GM21390 (cell line): Measurements from ENCODE around the gene OR8B4.
"Not testable (repeated sequence)": the region's sequence is repeated elsewhere in the genome, so short reads cannot be mapped to it uniquely, and the experiment has no call there.

Experiments
- ATAC-seq: cut with Tn5 transposase; IDR thresholded peaks from one replicate; pipeline ENCODE4 v1.9.1; 2021; ENCODE audit not compliant: unreplicated experiment

Gene OR8B4, protein sequence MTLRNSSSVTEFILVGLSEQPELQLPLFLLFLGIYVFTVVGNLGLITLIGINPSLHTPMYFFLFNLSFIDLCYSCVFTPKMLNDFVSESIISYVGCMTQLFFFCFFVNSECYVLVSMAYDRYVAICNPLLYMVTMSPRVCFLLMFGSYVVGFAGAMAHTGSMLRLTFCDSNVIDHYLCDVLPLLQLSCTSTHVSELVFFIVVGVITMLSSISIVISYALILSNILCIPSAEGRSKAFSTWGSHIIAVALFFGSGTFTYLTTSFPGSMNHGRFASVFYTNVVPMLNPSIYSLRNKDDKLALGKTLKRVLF

DNA sequence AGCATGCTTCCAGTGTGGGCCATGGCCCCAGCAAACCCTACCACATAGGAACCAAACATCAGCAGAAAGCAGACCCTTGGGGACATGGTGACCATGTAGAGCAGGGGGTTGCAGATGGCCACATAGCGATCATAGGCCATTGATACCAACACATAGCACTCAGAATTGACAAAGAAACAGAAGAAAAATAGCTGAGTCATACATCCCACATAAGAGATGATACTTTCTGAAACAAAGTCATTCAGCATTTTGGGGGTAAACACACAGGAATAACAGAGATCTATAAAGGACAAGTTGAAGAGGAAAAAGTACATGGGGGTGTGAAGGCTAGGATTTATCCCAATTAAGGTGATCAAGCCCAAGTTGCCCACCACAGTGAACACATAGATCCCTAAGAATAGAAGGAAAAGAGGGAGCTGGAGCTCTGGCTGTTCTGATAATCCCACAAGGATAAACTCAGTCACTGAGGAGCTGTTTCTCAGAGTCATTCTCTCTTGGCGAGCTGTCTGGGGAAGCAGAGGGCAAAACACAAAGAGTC is at the start of gene OR8B4:
Gene OR8B4 (minus strand): TSS at position 488 of the 538 bp plus-strand sequence. CDS start 0 bp downstream, at position 488.
- ATAC-seq, result no peak

DNA sequence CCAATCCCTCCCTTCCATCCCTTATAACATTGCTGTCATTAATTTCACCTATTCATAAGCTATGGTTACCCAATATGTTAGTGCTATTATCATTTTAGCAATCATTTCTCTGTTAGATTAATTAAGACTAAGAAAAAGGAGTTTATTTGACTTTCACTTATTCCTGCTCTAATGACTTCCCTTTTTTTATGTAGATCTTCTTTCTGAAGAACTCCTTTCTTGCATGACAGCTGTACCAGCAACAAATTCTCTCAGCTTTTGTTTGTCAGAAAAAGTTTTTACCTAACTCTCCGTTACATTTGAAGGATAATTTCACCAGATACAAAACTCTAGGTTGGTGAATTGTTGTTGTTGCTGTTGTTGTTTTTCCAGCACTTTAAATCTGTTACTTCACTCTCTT is 49.4 kb upstream of the OR8B4 start:
- ATAC-seq, result no peak

DNA sequence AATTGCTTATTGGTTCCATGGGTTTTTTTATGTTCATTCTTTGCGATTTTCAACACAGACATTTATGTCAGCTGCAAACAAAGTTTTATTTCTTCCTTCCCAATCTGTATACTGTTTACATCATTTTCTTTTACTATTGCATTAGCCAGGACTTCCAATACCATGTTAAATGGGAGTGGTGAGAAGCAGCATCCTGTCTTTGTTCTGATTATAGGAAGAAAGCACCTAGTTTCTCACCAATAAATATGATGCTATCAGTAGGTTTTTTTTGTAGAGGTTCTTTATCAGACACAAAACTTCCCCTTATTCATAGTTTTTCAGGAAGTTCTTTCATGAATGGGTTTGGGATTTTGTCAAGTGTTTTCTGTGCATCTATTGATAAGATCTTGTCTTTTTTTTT is 48.8 kb upstream of the OR8B4 start:
- ATAC-seq, result no peak

DNA sequence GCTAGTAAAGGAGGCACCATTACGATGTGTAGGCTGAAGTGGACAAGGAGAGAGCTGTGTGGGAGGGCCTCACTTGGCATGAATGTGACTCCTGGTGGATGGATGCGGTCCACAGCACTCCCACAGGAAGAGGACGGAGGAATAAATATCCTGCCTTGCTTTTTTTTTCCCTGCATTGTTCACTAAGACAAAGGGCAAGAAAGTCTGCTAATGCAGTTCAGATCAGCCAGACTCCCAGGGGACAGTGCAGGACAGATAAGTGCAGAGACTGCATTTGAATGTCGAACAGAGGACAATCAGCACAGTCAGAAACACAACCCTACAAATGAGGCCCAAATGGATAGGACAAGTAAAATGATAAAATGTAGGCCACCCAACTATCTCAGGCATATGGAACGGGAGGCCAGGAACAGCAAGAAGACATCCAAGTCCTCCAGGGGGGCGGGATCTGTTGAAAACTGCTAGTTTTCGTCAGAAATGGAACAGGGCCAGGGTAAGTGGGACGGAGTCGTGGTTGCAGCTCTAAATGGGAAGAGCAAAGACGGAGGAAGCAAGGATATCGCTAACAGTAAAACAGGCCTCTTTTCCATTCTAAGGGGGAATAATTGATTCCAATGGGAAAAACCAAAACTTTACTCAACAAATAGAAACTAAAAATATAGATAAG is 46.0 kb upstream of the OR8B4 start:
- ATAC-seq, result no peak

DNA sequence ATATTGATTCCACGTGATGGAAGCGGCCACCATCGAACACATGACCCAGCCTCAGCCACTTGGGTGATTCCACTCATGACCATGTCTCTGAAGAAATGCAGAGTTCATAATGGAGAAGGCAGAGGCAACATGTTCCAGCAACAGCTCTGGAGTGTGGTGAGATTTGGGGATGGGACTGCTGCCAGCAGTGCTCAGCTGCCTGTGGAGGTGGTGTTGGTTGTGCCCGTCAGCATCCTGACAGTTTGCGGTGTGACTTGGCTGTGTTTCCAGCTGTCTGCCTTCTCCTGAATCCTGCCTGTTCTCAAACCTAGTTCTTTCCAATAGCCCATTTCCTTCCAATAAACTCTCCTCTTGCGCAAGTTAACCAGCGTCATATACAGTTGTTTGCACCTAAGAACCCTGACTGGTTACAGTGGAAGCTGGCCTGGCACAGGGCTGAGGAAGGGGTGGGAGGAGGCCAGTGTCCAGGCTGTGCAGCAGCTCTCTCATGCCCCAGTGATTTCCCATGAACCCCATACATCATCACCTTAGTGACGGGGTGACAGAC is 42.8 kb upstream of the OR8B4 start:
- ATAC-seq, result no peak

DNA sequence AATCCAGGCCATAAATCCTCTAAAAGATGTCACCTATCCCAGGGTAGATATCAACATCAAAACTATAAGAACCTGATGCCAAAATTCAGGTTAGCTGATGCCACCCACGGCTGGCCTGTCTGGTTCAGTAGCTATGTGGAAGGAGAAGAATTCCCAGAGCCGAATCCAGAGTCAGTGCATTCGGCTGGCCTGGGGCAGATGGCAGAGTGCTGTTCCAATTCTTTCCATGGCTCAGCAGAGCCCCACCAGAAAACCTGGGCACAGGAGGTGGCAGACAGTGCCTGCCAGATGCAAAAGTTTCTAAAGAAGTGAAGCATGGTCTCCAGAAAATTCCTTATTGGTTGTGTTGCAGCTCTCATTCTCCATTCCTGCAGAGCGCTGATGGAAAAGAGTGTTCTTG is 40.7 kb upstream of the OR8B4 start:
- no peak for ATAC-seq

DNA sequence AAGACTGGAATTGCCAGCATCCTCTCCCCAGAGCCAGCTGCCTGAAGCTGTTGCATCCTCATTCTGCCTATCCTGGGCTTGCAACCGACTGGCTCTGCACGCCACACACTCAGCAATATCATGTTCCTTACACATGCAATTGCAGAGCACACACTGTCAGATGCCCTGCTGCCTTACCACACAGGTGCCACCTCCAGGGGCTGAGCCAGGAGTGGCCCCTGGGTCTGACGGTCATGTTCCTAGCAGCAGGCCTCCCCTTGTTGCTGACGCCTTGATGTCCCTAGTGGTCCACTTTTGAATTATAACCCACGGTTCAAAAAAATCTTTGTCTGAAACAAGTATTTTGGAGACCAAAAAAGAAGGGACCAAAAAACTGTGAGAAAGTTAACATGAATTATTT is 39.3 kb upstream of the OR8B4 start:
- no peak for ATAC-seq

DNA sequence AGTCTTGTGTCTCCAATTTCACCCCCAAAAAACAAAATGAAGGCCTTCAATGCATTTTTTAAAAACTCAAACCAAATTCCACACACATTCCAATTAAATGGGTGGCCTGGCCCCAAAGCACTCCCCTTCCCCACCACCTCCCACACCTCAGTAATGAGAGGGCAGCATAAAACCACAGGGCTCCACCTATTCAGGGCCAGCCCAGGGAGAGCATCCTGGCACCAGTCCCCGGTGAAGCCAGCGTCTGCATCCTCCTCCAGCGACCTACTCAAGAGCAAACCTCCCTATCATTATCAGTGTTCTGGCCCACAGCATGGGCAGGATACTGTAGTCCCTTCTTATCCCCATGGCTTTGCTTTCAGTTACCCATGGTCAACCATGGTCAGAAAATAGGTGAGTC is 38.7 kb upstream of the OR8B4 start:
- ATAC-seq, result no peak

DNA sequence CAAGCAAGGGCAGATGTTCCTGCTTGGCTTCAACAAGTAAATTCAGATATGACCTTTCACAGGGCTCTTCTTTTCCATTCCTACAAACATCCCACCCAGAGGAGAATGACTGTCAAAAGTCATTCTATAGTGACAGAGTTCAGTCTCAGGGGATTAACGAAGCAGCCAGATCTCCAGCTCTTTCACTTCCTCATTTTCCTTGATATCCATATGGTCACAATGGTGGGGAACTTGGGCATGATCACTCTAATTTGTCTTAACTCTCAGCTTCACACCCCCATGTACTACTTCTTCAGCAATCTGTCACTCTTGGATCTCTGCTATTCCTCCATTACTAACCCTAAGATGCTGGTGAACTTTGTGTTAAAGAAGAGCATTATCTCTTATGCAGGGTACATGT is 35.8 kb upstream of the OR8B4 start:
- no peak for ATAC-seq

DNA sequence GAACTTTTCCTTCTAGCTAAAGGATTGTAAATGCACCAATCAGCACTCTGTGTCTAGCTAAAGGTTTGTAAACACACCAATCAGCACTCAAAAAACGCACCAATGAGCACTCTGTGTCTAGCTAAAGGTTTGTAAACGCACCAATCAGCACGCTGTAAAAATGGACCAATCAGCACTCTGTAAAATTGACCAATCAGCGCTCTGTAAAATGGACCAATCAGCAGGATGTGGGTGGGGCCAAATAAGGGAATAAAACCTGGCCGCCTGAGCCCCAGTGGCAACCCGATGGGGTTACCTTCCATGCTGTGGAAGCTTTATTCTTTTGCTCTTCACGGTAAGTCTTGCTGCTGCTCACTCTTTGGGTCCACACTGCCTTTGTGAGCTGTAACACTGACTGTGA is 34.7 kb upstream of the OR8B4 start:
- ATAC-seq, result not testable (repeated sequence)

DNA sequence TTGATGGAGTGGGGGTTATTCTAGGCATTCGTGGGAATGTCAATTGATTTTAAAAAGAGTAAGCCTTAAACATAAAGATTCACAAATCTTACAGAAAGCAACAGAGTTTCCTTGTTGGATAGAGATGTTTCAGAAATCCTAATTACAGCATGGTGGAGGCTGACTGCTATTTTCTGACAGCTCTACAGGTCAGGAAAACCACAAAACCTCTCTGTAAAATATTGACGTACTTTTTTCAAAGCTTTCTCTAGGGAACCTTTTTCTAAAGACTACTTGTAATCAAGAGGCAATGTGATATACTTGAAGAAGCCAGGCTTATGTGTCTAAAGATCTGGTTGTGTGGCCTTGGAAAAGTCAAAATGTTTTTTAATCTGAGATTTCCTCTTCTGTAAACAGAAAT is 29.9 kb upstream of the OR8B4 start:
- no peak for ATAC-seq

DNA sequence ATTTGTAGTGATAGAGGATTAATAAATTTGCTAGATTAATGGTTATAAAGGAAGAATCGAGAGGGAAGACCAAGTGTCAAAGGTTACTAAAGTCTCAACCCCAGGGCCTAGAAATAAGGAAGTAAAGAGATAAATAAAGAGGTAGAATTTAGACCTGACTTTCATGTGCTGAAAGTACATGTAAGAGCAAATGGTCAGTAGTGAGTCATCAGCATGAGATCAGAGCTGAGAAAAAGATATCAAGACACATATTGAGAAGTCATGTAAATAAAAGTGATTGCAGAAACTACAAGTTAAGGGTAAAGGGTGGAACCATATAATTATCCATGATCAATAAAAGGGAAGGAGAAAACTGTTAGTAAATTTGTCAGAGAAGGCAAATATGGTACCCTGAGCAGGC is 22.2 kb upstream of the OR8B4 start:
- ATAC-seq, result no peak

DNA sequence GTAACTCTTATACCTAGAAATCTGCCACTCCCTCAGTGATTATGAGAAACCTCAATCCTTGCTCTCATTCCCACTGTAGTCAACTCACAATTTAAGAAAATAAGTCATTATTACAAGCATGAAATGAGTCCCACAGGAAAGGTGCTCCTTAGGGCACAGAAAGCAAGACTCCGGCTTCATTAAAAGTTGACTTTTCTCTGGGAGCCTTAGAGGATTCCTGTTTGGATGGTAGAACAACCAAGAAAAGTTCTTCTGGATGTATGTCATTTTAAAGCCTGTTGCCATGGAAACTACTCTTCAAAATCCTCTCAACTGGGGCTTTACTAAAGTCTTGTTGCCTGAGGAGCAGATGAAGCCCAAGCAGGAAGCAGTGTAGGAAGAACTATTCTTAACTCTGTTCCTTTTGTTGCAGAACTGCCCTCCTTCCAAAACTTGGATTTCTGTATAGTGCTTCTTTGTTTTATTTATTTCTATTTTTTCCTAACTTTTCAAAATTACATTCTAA is 21.0 kb upstream of the OR8B4 start, which contains the start of gene OR8B8:
Gene OR8B8 (minus strand): TSS at position 51 of the 505 bp plus-strand sequence. CDS start 4,611 bp downstream, outside the sequence.
- ATAC-seq, result no peak

DNA sequence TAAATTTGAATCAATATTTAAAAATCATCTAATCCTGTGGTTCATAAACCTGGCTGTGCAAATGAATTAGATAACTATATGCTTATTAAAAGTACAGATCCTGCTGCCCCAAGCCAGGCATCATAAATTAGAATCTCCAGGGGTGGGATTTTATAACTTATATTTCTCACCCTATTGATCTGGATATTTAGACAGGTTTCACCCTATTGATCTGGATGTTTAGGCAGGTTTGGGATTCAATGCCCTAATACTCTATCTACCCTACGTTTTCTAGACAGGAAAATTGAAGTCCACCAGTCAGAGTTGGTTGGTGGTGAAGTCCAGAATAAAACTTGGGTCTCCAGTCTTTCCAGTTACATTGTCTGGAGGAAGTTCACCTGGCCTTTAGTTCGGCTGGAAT is 18.2 kb upstream of the OR8B4 start:
- ATAC-seq, result no peak

DNA sequence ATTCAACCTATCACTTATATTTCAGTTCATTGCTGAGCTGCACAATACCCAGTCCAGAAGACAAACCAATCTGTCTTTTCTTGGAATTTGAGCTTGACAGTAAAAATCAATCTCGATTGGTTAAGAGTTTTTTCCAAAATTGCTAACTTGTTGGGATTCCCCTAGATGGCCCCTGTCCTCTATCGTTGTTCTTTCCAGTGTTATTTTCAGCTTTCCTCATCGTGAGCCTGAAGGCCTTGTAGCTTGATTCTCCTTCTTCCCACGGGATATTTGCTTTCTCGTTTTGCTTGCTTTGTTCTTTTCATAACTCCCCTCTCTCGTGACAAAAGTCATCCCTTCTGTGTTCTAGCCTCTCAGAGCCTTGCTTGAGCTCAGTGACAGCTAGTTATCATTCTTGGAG is 17.8 kb upstream of the OR8B4 start:
- no peak for ATAC-seq

DNA sequence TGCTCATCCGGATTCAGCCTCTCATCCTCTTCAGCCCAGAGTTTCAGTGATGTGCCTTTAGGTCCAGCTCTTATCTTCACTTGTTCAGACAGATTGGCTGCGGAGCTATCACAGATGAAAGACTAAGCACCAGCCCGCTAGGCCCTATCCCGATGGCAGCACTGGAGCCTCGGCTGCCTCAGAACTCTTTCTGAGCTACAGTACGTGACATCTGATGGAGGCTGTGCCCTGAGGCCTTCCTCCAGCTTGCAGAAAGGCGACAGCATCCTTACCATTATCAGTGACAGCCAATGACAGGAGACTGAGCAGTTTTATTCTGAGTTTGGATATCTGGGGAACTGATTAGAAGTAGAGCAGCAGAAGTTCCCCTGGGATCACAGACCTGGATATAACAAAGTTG is 16.8 kb upstream of the OR8B4 start:
- ATAC-seq, result no peak

DNA sequence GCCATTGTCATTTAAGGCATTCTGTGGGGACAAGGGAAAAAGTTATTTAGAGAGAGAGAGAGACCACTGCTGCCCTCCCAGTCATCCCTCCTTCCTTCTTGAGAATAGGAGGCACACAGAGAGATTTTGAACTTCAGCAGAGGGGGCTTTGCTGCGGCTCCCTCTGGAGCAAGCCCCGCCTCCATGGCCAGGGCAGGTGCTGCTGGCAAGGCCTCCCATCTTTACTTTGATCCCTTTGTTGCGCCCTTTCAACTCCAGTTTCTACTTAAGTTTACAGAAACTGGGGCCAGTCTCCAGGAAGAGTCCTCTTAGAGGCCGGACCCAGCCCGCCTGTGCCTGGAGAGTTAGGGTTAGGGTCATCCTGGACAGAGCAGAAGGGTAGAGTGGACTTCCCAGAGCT is 16.4 kb upstream of the OR8B4 start:
- no peak for ATAC-seq

DNA sequence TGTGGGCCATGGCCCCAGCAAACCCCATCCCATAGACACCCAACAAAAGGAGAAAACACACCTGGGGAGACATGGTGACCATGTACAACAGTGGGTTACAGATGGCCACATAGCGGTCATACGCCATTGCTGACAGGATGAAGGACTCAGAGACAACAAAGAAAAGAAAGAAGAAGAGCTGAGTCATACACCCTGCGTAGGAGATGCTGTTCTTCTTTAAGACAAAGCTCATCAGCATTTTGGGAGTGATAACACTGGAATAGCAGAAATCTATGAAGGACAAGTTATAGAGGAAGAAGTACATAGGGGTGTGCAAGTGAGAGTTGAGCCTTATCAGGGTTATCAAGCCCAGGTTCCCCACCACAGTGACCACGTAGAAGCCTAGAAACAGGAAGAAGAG is 15.9 kb upstream of the OR8B4 start:
- no peak for ATAC-seq

DNA sequence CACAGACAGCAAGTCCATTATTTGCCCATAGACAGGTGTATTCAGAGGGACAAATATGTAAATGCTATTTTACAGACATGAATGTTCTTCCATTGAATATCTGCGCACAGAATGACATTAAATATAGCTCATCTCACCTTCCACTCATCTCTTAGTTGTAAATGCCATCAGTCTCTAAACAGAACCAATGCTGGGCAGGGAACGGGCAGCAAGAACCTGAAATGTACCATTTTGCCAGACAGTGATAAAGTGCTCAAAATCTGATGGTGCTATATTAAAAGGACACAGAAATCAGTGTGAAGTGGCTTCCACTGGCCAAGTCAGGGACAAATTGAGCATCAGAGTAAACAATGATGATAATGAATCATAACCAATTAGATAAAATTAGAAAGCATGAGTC is 10.0 kb upstream of the OR8B4 start:
- no peak for ATAC-seq

DNA sequence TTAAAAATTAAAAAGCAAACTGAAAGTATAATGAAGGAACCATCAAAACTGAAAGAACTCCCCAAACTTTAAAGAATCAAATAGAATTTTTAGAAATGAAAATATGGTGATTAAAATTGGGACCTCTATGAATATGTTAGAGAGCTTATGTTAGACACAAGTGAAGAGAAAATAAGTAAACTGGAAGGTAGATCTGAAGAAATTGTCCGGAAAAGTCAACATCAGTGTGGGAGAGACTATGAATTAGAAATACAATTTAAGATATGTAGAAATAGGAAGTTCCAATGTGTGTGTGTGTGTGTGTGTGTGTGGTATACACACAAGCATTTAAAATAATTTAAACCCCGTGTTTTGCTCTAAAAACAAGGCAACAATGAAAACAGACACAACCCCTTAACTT is 4.9 kb upstream of the OR8B4 start:
- ATAC-seq, result no peak

DNA sequence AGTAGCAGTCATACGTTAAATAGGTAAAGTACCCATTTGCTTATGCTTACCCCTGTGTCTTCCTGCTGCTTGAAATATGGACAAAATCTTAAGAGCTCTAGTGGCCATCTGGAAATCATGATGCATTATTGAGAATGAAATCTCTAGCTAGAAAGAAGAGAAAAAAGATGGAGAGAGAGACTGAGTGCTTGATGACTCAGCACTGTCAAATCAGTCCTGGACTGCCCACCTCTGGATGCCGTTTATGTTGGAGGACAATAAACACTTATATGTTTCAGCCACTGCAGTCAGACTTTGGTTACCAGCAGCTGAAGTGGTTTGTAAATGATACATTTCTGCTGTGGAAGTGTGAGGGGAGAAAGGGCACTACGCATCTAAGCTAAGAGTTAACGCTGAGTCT is 3.6 kb downstream of the OR8B4 start:
- ATAC-seq, result no peak

DNA sequence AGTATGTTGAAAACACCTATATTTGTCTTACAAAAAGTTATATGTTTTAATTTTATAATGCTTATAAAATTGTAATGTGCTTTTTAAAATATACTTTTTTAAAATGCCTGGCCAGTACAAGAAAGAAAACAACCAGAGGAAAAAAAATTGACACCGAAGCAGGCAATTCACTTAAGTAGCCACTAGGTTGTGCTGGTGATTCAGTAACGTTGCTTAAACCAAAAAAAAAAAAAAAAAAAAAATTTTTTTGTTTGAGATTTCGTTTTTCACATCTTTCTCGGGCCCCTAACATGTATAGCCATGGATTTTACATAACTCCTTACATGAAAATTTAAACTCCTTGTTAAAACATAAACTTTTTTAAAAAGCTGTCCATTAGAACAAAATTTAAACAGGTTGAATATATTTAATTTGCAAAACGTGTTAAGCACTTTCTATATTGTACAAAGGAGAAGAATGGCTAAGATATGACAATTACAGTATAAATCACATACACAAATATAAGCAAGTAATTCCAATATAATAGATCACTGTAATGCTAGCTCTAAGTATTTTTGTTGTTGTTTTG is 9.2 kb downstream of the OR8B4 start:
- no peak for ATAC-seq
